Prostate gland (tissue), 2 donors: ENCODE data around the gene MTPN.

ENCODE experiments used
- POLR2A ChIP-seq: fragments of 450-650 bp; IDR thresholded peaks from one replicate; pipeline ENCODE4 v1.6.1; 2016; ENCODE audit warnings: antibody characterized with exemption, mild to moderate bottlenecking
- POLR2AphosphoS5 ChIP-seq: sonication (generic); formaldehyde crosslinking; IDR thresholded peaks from one replicate; pipeline ENCODE4 v1.6.1; 2017; ENCODE audit warnings: antibody characterized with exemption
- TF ChIP-seq, protein P1 (sequence below), 4 experiments: fragments of 200-600 bp in 2 of 4; fragments of 450-650 bp in 2 of 4; sonication (generic) in 2 of 4; IDR thresholded peaks; 1 replicate in 3 of 4; 2 replicates in 1 of 4; pipeline ENCODE4 v1.5.1; 2016 to 2019; ENCODE audit warnings: antibody characterized with exemption in 4 of 4, mild to moderate bottlenecking in 2 of 4, moderate library complexity in 2 of 4

DNA sequence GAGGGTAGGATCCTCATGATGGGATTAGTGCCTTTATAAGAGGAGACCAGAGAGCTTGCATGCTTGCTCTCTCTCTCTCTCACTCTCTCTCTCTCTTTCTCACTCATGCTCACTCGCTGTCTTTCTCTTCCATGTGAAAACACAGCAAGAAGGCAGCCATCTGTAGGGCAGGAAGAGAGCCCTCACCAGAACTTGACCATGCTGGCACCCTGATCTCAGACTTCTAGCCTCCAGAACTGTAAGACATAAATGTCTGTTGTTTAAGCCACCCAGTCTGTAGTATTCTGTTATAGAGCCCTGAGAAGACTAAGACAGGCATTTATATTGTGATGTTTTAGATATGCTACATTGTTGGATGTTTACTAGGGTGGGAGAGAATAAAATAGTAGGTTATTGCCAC, 43.4 kb upstream of the MTPN start:
- TF ChIP-seq, protein P1, sequence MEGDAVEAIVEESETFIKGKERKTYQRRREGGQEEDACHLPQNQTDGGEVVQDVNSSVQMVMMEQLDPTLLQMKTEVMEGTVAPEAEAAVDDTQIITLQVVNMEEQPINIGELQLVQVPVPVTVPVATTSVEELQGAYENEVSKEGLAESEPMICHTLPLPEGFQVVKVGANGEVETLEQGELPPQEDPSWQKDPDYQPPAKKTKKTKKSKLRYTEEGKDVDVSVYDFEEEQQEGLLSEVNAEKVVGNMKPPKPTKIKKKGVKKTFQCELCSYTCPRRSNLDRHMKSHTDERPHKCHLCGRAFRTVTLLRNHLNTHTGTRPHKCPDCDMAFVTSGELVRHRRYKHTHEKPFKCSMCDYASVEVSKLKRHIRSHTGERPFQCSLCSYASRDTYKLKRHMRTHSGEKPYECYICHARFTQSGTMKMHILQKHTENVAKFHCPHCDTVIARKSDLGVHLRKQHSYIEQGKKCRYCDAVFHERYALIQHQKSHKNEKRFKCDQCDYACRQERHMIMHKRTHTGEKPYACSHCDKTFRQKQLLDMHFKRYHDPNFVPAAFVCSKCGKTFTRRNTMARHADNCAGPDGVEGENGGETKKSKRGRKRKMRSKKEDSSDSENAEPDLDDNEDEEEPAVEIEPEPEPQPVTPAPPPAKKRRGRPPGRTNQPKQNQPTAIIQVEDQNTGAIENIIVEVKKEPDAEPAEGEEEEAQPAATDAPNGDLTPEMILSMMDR (IDR thresholded peaks at IDR 0.05), result no peak
- TF ChIP-seq POLR2A (no peak), POLR2AphosphoS5 (no peak)
